GM18511 (cell line): ENCODE data around the gene TMEM179.

Experiments used
- ATAC-seq: cut with Tn5 transposase; IDR thresholded peaks from one replicate; pipeline ENCODE4 v1.9.1; 2021; ENCODE audit warnings: mild to moderate bottlenecking, moderate library complexity; ENCODE audit not compliant: unreplicated experiment

Gene TMEM179

GRCh38 chr14:104573930-104574329 is 30.6 kb downstream of the TMEM179 start:
- no peak for ATAC-seq

GRCh38 chr14:104572668-104573067 is 31.9 kb downstream of the TMEM179 start:
- ATAC-seq: no peak

- no peak for ATAC-seq
Measured at GRCh38 chr14:104572024-104572626, 32.4 kb downstream of the TMEM179 start.

GRCh38 chr14:104571246-104571645 is 33.3 kb downstream of the TMEM179 start:
- ATAC-seq: no peak

GRCh38 chr14:104569435-104569834 is 35.1 kb downstream of the TMEM179 start:
- ATAC-seq: no peak

- no peak for ATAC-seq
Measured at GRCh38 chr14:104568620-104569019, 36.0 kb downstream of the TMEM179 start.

GRCh38 chr14:104567957-104568225 is 36.7 kb downstream of the TMEM179 start:
- ATAC-seq: no peak

GRCh38 chr14:104567141-104567956 is 37.2 kb downstream of the TMEM179 start:
- no peak for ATAC-seq

- ATAC-seq: no peak
Measured at GRCh38 chr14:104564744-104565679, 39.6 kb downstream of the TMEM179 start.

- no peak for ATAC-seq
Measured at GRCh38 chr14:104563742-104564615, 40.6 kb downstream of the TMEM179 start.

GRCh38 chr14:104563191-104563741 is 41.3 kb downstream of the TMEM179 start:
- no peak for ATAC-seq

- no peak for ATAC-seq
Measured at GRCh38 chr14:104562606-104563005, 42.0 kb downstream of the TMEM179 start.

- ATAC-seq: no peak
Measured at GRCh38 chr14:104561632-104562495, 42.7 kb downstream of the TMEM179 start.

GRCh38 chr14:104561124-104561557 is 43.4 kb downstream of the TMEM179 start:
- no peak for ATAC-seq

GRCh38 chr14:104560586-104560945 is 44.0 kb downstream of the TMEM179 start:
- ATAC-seq: no peak

- no peak for ATAC-seq
Measured at GRCh38 chr14:104559804-104560585, 44.6 kb downstream of the TMEM179 start.

GRCh38 chr14:104559028-104559803 is 45.4 kb downstream of the TMEM179 start:
- ATAC-seq: no peak
